Right lobe of liver (tissue), 4 donors: ENCODE results near the gene TXNDC9.

ENCODE experiments used
- POLR2A ChIP-seq: fragments of 450-650 bp; IDR thresholded peaks from one replicate; pipeline ENCODE4 v1.6.1; 2017; ENCODE audit warnings: antibody characterized with exemption, mild to moderate bottlenecking
- TF ChIP-seq, protein P1 (sequence below), 4 donors: fragments of 200-600 bp in 3 of 4; fragments of 450-650 bp in 1 of 4; IDR thresholded peaks; one replicate each; pipeline versions ENCODE4 v1.5.1 to v1.8.0; 2016 to 2022; ENCODE audit warnings: antibody characterized with exemption in 4 of 4, mild to moderate bottlenecking in 2 of 4
- donor health status: DM: no; HTN: no; CAD: no.
- donor health status: DM: no; HTN: no; CAD: no.
- donor health status: DM: no; HTN: yes; CAD: no.

DNA sequence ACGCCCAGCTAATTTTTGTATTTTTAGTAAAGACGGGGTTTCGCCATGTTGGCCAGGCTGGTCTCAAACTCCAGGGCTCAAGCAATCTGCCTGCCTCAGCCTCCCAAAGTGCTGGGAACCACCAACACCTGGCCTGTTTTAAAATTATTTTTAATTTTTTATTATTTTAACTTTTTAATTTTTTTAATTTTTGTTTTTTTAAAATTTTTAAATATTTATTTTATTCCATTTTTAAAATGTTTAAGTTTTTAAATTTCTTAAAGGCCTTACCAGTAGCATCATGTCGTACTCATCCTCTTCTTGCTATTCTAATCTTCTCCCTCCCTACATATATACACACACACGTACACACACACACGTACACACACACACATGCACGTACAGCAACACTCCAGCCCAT, 36.6 kb downstream of the TXNDC9 start:
- TF ChIP-seq, protein P1, sequence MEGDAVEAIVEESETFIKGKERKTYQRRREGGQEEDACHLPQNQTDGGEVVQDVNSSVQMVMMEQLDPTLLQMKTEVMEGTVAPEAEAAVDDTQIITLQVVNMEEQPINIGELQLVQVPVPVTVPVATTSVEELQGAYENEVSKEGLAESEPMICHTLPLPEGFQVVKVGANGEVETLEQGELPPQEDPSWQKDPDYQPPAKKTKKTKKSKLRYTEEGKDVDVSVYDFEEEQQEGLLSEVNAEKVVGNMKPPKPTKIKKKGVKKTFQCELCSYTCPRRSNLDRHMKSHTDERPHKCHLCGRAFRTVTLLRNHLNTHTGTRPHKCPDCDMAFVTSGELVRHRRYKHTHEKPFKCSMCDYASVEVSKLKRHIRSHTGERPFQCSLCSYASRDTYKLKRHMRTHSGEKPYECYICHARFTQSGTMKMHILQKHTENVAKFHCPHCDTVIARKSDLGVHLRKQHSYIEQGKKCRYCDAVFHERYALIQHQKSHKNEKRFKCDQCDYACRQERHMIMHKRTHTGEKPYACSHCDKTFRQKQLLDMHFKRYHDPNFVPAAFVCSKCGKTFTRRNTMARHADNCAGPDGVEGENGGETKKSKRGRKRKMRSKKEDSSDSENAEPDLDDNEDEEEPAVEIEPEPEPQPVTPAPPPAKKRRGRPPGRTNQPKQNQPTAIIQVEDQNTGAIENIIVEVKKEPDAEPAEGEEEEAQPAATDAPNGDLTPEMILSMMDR (IDR thresholded peaks at IDR 0.05), result no peak
- no peak for TF ChIP-seq POLR2A
